T1000 (cell line): ENCODE data around the gene GK2.

Experiments used
- DNase-seq: peaks from one replicate; lab custom pipeline; 2025; ENCODE audit warnings: mixed read lengths; lab: John Stamatoyannopoulos, UW

GK2 gene

GRCh38 chr4:79408063-79408462, at the start of gene GK2:
Gene GK2, minus strand, starts transcription at chr4:79408228. Its CDS starts 28 bp downstream, at chr4:79408200.
- no peak for DNase-seq

DNA sequence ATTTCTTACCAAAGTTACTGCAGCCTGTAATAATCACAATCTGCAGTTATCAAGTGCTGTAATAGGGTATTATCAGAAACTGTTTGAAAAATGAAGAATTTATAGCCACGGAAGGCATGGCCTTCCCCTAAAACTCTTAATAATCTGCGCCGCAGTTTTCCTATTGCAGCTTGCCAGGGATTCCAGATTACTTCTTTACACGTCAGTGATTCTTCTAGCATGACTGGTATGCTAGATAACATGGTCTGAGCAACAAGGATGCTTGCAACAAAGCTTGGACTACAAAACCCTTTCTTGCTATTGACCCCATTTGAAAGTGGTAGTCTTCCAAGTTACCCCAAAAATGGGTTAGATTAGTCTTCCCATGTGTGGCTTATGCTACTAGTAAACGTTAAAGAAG, 47.2 kb upstream of the GK2 start:
- no peak for DNase-seq

- no peak for DNase-seq
These were observed 46.6 kb upstream of the GK2 start for GRCh38 chr4:79454656-79455055.

GRCh38 chr4:79450053-79450452, 42.0 kb upstream of the GK2 start:
- DNase-seq: no peak

- no peak for DNase-seq
These were observed 38.1 kb upstream of the GK2 start for GRCh38 chr4:79446145-79446544.

DNA sequence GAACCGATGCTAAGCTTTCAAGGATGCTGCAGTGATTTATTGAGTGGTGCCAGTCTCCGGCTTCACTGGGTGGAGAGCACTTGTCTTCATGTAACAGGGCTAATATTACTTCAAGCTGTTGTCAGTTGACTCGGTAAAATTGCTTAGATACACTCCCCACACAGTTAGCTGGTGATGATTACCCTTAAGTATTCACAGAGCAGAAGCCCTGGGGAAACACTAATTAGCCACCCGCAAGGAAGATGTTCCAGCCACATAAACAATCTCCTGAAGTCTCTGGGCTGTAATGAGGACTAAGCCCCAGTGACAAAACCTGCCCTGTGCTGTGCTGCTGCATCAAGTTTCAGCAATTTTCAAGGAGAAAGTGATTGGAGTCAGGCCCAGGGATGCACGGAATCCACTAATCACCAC, 37.3 kb upstream of the GK2 start:
- DNase-seq: no peak

- no peak for DNase-seq
These were observed 34.4 kb upstream of the GK2 start for GRCh38 chr4:79442422-79442821.

DNA sequence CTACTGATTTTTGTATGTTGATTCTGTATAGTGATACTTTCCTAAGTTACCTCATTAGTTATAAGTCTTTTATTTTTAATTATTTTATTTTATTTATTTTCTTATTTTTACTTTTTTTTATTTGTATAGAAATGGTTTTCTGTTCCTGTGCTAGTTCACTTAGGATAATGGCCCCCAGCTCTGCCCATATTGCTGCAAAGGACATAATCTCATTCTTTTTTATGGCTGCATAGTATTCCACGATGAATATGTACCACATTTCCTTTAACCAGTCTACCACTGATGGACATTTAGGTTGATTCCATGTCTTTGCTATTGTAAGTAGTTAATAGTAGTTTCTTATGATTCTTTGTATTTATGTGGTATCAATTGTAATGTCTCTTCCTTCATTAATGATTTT, 31.5 kb upstream of the GK2 start:
- DNase-seq: no peak

- DNase-seq: no peak
These were observed 23.8 kb upstream of the GK2 start for GRCh38 chr4:79431839-79432238.

DNA sequence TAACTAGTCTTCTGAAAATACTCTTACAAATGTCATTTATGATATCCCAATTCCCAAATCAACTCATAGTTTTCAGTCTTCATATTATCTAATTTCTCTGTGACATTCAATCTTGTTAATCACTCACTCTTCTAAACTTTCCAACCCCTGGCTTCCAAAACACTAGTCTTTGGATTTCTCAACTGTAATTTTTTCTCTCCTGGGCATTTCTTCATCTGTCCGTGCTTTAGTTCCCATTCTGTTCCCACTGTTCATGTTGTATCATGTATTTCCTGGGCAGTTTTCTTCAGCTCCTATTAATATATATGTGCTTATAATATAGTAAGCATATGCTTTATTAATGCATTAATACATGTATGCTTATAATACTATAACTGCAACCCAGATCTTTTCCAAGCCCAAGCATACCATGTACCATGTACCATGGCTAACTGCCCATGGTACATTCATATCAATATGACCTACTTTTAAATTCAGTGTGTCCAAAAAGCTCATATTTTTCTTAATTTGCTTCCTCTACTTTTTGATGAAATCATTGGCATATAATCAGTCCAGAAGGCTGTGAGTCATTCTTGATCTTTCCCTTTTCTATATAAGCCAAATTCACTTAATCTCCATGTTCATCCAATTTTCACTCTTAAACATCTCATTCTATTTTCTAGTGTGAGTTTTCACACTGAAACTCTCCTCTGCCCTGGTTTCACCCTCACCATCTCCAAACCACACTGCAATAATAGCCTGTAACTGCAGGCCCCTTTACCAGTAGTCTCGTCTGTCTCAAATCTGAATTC, 21.3 kb upstream of the GK2 start:
- no peak for DNase-seq

DNA sequence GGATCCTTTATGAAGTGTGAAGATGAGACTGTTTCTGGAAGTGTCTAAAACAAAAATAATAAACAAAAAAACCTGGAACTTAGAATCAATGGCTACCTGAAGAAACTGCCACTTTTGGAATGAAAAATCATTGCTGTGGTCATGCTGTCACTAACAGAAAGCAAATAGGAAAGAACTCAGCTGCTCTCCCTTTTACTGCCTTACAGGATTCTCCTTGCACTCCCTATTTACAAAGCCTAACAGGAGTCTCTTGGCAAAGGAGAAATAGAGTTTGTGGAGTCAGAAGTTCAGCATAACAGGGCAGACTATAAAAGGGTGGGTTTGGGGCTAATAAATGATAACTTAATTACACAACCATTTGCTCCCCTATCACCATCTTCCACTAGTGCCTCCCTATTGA, 19.0 kb upstream of the GK2 start:
- no peak for DNase-seq

DNA sequence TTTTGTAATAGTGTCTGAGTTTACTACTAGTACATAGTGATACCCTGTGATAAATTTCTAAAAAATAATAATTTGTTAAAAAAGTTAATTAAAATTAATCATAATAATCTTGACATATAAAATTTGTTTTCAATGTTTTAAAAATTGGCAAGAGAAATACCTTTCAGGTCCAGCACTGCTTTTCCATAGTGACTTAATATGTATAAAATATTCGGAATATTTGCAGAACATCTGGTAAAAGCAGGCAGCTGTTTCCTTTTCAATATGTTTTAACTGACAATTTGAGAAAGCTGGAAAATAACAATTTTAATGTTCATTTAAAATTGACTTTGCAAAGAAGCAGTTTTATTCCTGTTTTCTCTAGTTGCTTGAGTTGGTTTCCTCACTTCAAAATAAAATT, 17.6 kb upstream of the GK2 start:
- DNase-seq: no peak

- no peak for DNase-seq
These were observed 13.5 kb upstream of the GK2 start for GRCh38 chr4:79421483-79421882.

GRCh38 chr4:79413886-79414285, 5.9 kb upstream of the GK2 start:
- no peak for DNase-seq

GRCh38 chr4:79413032-79413885, 5.2 kb upstream of the GK2 start:
- no peak for DNase-seq

- no peak for DNase-seq
These were observed 3.4 kb downstream of the GK2 start for GRCh38 chr4:79404666-79405065.

DNA sequence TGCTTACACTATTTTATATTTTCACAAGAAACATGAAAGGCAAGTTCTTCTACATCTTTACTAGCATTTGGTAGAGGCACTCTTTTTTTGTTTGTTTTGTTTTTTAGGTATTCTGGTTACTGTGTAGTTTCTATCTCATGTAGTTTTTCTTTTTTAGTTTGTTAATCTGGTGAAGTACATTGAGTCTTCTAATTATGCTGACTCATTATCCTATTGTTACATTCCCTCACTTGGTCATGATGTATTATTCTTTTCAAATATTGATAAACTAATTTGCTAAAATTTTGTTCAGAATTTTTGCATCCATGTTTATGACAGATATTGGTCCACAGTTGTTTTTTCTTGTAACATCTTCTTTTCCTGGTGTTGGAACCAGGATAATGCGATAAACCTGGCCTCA, 4.7 kb downstream of the GK2 start:
- DNase-seq: no peak

DNA sequence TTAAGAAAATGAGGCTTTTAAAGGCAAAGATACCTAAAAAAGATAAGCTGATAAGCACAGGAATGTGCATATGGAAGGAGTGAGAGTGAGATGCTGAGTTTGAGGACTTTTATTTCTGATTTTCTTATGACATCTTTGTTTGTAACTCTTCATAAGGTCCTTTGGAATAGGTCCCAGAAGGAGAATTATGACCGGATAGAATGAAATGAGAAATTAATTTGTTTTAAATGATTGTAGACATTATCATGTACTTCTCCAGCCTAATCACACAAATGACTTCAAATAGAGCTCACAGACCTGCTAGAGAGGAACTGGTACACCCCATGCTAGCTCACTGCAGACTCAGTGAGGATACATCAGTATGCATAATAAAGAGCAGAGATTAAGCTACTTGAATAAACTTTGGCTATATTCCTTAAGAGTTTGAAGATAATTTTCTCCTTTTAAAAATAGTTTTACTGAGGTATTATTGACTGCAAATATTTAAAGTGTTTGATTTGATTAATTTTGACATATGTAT, 5.6 kb downstream of the GK2 start:
- no peak for DNase-seq

GRCh38 chr4:79399076-79399475, 9.0 kb downstream of the GK2 start:
- DNase-seq: no peak

DNA sequence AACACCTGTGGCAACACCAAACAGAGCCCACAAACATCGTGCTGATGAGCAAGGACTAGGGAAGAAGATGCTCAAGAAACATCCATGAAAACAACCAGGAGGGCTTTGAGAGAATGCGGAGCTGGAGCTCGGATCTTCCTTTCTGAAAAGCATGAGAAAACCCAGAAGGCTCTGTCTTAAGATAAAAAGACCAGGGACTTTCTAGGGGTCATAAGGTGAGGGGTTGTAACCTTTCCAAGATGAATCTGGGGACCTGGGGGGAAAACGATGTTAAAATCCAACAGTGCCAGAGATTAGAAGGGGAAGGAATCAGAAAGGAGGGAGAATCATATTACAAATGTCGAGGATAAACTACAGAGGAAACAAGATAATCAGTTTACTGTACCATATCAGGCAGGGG, 10.1 kb downstream of the GK2 start:
- no peak for DNase-seq

- DNase-seq: no peak
These were observed 11.2 kb downstream of the GK2 start for GRCh38 chr4:79396794-79397193.

GRCh38 chr4:79395841-79396240, 12.2 kb downstream of the GK2 start:
- no peak for DNase-seq

DNA sequence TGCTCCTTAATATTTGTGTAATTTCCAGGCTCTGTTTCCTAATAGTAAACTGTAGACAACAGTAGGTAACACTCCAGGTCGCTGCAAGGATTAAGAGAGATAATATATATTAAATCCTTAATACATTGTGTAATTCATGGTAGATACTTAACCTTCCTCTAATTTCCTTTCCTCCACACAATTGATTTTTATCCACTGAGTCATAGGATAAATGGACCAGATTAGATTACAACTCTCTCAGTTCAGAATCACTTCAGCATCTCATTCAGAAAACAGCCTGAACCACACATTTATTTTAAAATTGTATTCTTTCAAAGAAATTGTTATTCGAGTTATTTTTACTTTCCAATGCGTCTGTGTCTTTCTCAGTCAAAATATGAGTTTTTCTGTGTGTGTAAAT, 17.1 kb downstream of the GK2 start:
- no peak for DNase-seq
